Mucosa of rectum (tissue), 2 donors: ENCODE data around the gene PXN.
"Not testable (repeated sequence)": the region's sequence is repeated elsewhere in the genome, so short reads cannot be mapped to it uniquely, and the experiment has no call there.

Experiments used
- H3K27ac ChIP-seq, 2 donors: one replicate each; pipeline ENCODE4 v1.7.0; 2013; ENCODE audit warnings: inconsistent platforms in 2 of 2, low read depth in 2 of 2, low read length in 2 of 2
- H3K27me3 ChIP-seq, 2 donors: one replicate each; pipeline ENCODE4 v1.7.0; 2013; ENCODE audit warnings: low read length in 2 of 2; ENCODE audit not compliant: control insufficient read depth in 2 of 2, insufficient read depth in 2 of 2
- H3K36me3 ChIP-seq, 2 donors: one replicate each; pipeline ENCODE4 v1.7.0; 2013; ENCODE audit warnings: low read length in 2 of 2; ENCODE audit not compliant: control insufficient read depth in 2 of 2, insufficient read depth in 2 of 2
- H3K4me1 ChIP-seq, 2 donors: one replicate each; pipeline ENCODE4 v1.7.0; 2013; ENCODE audit warnings: low read length in 2 of 2, mild to moderate bottlenecking in 1 of 2; ENCODE audit not compliant: control insufficient read depth in 2 of 2, insufficient read depth in 2 of 2
- H3K4me3 ChIP-seq, 2 donors: one replicate each; pipeline ENCODE4 v1.7.0; 2013; ENCODE audit warnings: low read length in 2 of 2
- H3K9ac ChIP-seq, 2 donors: one replicate each; pipeline ENCODE4 v1.7.0; 2013; ENCODE audit warnings: low read length in 2 of 2, low read depth in 1 of 2, mild to moderate bottlenecking in 1 of 2
- H3K9me3 ChIP-seq, 2 donors: one replicate each; pipeline ENCODE4 v1.7.0; 2013; ENCODE audit warnings: low read length in 2 of 2; ENCODE audit not compliant: control insufficient read depth in 2 of 2
- donor health status: healthy.
- donor health status: Normal muscosa, but diverticular disease.

The PXN gene

GRCh38 chr12:120216742-120217605, 48.6 kb downstream of the PXN start:
- Histone ChIP-seq H3K4me3 (no peak overlapping the region), H3K27ac (no peak overlapping the region), H3K9ac (no peak overlapping the region), H3K4me1 (peaks cover 0 to 3% of the 10 kb centered on the region in 2 donors), H3K36me3 (peaks cover 59 to 78% of the 10 kb centered on the region in 2 donors), H3K9me3 (no peaks in the 10 kb centered on the region), H3K27me3 (no peaks in the 10 kb centered on the region)

- peaks cover 49 to 74% of the 10 kb centered on the region in 2 donors for H3K36me3 ChIP-seq
- no peaks in the 10 kb centered on the region for H3K9me3 ChIP-seq
- H3K9ac ChIP-seq, result no peak overlapping the region
- peaks cover 2 to 11% of the 10 kb centered on the region in 2 donors for H3K4me1 ChIP-seq
- H3K27ac ChIP-seq, result no peak overlapping the region
- H3K27me3 ChIP-seq, result no peaks in the 10 kb centered on the region
- H3K4me3 ChIP-seq, result no peak overlapping the region
These were observed 49.5 kb downstream of the PXN start for GRCh38 chr12:120215766-120216735.

- Histone ChIP-seq H3K36me3 (peaks cover 43 to 68% of the 10 kb centered on the region in 2 donors), H3K27ac (no peak overlapping the region), H3K4me1 (peaks cover 5 to 15% of the 10 kb centered on the region in 2 donors), H3K27me3 (no peaks in the 10 kb centered on the region), H3K9me3 (no peaks in the 10 kb centered on the region), H3K9ac (no peak overlapping the region), H3K4me3 (no peak overlapping the region)
These were observed 50.2 kb downstream of the PXN start for GRCh38 chr12:120215357-120215735.

GRCh38 chr12:120214626-120215356, 50.7 kb downstream of the PXN start:
- H3K9ac ChIP-seq, result no peak overlapping the region
- H3K4me3 ChIP-seq, result no peak overlapping the region
- no peaks in the 10 kb centered on the region for H3K9me3 ChIP-seq
- H3K4me1 ChIP-seq, result peaks cover 5 to 15% of the 10 kb centered on the region in 2 donors
- H3K27me3 ChIP-seq, result no peaks in the 10 kb centered on the region
- H3K36me3 ChIP-seq, result peaks cover 38 to 62% of the 10 kb centered on the region in 2 donors
- H3K27ac ChIP-seq, result no peak overlapping the region

GRCh38 chr12:120213758-120214157, 51.8 kb downstream of the PXN start:
- Histone ChIP-seq H3K36me3 (peaks cover 27 to 52% of the 10 kb centered on the region in 2 donors), H3K27ac (no peak overlapping the region), H3K4me1 (peaks cover 5 to 15% of the 10 kb centered on the region in 2 donors), H3K9me3 (no peaks in the 10 kb centered on the region), H3K27me3 (no peaks in the 10 kb centered on the region), H3K4me3 (no peak overlapping the region), H3K9ac (no peak overlapping the region)

GRCh38 chr12:120213182-120213581, 52.3 kb downstream of the PXN start:
- not testable (repeated sequence) for H3K27me3 ChIP-seq, H3K9ac ChIP-seq, H3K27ac ChIP-seq, H3K4me3 ChIP-seq, H3K9me3 ChIP-seq
- Histone ChIP-seq H3K4me1 (peaks cover 5 to 15% of the 10 kb centered on the region in 2 donors), H3K36me3 (peaks cover 25 to 48% of the 10 kb centered on the region in 2 donors)

- Histone ChIP-seq H3K9ac (no peak overlapping the region), H3K9me3 (no peaks in the 10 kb centered on the region), H3K27ac (peak overlapping the region; percentile 71 to 73), H3K27me3 (no peaks in the 10 kb centered on the region), H3K4me3 (no peak overlapping the region), H3K4me1 (peaks cover 5 to 15% of the 10 kb centered on the region in 2 donors), H3K36me3 (peaks cover 25 to 46% of the 10 kb centered on the region in 2 donors)
These were observed 53.2 kb downstream of the PXN start for GRCh38 chr12:120212301-120212700.

- Histone ChIP-seq H3K36me3 (peaks cover 25 to 42% of the 10 kb centered on the region in 2 donors), H3K27me3 (no peaks in the 10 kb centered on the region)
These were observed 53.6 kb downstream of the PXN start for GRCh38 chr12:120211904-120212283.

GRCh38 chr12:120211243-120211903, 54.2 kb downstream of the PXN start:
- Histone ChIP-seq H3K4me3 (no peak overlapping the region), H3K36me3 (peaks cover 28 to 41% of the 10 kb centered on the region in 2 donors), H3K27ac (peak overlapping the region; percentile 71 to 73), H3K27me3 (no peaks in the 10 kb centered on the region), H3K9me3 (no peaks in the 10 kb centered on the region), H3K4me1 (peaks cover 5 to 15% of the 10 kb centered on the region in 2 donors), H3K9ac (peak overlapping the region in 1 of 2 donors; percentile 18)

More at GRCh38 chr12:120211904-120212283, 53.6 kb downstream of the PXN start:
- peak overlapping the region; percentile 71 to 73 for H3K27ac ChIP-seq
- H3K9ac ChIP-seq, result peak overlapping the region in 1 of 2 donors; percentile 18
- peaks cover 5 to 15% of the 10 kb centered on the region in 2 donors for H3K4me1 ChIP-seq
- H3K9me3 ChIP-seq, result no peaks in the 10 kb centered on the region
- no peak overlapping the region for H3K4me3 ChIP-seq
